Measurements from ENCODE around the gene WIPF1.

The WIPF1 gene

DNA sequence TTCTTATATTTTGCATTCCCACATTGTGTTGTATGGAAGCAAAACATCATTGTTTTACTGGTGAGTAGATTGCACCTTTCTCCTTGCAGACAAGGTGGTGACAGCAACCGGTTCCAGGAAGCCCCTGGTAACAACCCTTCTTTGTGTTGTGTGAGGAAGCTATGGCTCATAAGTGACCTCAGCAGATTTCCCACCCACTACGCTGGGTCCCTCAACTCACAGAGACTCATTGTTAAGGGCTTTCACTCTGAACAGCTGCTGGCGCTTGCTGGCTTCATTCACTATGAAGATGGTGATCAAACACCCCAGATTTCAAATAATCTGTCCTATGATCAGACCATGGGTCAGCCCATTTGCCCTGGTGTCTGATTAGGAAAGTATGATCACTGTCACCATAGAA, 53.4 kb downstream of the WIPF1 start:
- no peak for DNase-seq (ENCODE audit: low read depth, low spot score)

DNA sequence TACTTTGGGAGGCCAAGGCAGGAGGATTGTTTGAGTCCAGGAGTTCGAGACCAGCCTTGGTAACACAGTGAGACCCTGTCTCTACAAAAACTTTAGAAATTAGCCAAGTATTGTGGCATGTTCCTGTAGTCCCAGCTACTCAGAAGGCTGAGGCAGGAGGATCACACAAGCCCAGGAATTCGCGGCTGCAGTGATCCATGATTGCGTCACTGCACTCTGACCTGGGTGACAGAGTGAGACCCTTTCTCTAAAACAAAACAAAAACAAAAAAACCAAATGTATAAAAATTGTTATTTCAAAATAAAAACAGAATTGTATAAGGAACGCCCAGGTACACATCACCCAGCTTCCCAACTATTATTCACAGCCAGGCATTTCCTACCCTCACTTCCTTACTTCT, 56.7 kb downstream of the WIPF1 start:
- DNase-seq (ENCODE audit: low read depth, low spot score): no peak

DNA sequence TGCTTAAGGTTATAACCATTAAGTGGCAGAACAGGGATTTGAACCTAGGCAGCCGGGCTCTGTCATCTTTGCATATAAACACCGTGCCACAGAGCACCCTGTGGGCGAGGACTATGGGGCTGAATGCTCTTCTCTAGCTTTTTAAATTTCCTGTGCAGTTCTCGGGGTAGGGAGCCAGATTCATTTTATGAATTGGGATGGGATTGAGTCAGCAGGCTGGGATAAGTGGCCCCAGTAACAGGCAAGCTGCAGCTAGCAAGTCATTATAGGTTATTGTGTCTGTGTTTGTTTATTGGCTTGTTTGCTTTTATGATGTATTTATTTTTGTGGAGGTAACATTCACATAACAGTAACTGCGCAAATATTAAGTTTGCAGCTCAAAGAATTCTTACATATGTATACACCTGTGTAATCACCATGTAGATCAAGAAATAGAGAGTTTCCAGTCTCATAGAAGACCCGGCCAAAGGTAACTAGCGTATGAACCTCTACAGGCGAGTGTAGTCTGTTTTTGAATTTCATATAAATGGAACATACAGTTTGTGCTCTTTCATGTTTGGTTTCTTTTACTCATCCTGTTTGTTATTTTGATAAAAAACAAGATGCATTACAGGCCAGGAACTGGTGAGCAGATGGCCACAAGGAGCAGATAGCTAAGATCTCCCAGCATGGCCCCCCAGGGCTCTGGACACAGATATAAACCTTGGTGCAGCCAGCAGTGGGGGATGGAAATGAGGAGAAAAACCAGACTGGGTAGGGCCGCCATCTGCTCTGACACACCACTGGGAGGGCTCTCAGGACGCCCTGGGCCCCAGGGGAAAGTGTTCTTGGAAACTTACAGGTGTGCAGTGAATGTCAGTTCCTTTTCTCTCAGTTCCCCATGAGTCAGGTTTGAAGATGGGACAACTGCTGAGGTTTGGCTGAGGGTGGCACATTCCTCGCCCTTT, 61.6 kb downstream of the WIPF1 start:
- no peak for DNase-seq (ENCODE audit: low read depth, low spot score)

DNA sequence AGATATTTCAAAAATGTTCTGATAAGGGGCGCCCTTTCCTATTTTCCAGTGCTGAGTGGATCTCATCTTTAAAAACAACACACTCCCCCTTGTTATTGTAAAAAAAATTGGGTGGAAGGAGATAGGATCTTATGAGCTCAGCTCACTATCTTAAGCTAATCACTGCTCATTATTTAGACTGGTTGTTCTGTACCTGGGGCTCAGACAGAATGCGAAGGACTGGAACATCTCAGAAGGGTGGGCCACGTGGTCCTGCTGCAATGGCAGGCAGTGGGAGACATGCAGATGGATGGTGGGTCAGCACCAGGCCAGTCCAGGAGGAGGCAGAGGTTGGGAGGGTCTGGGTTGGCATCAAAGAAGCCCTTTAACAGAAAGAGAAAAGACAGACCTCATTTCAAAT, 62.5 kb downstream of the WIPF1 start:
- no peak for DNase-seq (ENCODE audit: low read depth, low spot score)

DNA sequence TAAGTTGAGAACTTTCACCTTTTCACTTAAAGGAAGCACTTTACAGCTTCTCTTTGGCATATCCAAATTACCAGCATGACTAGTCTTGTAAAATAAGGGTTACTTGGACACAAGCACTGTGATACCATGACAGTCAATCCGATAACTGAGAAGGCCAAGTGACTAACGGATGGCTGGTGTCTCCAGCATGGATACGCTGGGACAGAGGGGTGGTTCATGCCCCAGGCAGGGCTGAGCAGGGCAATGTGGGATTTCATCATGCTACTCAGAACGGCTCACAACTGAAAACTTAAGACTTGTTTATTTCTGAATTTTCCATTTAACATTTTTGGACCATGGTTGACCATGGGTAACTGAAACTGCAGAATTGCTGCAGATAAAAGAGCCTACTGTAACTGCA, 67.7 kb downstream of the WIPF1 start:
- no peak for DNase-seq (ENCODE audit: low read depth, low spot score)

DNA sequence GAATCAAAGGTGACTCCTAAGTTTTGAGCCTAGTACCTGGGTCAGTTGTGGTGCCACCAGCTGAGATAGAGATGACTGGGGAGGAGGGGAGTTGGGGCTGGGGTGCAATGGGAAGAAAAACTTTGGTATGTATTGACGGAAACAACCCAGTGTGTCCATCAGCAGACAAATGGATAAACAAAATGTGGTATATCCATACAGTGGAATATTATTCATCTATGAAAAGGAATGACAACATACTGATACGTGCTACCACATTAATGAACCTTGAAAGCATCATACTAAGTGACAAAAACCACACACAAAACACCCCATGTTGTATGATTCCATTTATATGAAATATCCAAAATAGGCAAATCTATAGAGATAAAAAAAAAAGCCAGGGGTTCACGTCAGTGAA, 69.6 kb downstream of the WIPF1 start:
- DNase-seq (ENCODE audit: low read depth, low spot score): no peak

DNA sequence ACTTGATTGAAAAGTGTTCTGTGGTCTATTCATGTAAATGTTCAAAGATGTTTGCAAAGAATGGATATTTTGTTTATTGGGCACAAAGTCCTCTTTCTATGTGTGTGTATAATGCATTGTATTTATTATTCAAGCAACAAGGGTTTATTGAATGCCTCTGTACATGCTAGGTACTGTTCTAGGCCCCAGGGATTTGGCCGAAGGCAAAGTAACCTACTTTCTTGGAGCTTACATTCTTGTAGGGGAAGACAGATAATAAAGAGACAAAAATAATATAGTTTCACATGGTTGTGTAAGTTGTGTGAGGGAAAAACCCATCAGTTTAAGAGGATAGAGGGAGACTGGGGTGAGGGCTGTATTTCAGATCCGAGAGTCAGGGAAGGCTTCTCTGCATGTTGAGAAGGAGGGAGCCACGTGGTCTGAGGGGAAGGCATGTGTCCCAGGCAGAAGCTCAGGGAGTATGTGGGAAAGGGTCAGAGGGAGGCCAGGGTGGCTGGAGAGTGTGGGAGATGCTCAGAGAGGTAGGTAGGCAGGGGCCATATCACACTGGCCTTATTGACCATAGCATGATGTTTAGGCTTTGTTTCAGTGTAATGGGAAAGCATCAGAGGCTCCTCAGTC, 70.4 kb downstream of the WIPF1 start:
- no peak for DNase-seq (ENCODE audit: low read depth, low spot score)

DNA sequence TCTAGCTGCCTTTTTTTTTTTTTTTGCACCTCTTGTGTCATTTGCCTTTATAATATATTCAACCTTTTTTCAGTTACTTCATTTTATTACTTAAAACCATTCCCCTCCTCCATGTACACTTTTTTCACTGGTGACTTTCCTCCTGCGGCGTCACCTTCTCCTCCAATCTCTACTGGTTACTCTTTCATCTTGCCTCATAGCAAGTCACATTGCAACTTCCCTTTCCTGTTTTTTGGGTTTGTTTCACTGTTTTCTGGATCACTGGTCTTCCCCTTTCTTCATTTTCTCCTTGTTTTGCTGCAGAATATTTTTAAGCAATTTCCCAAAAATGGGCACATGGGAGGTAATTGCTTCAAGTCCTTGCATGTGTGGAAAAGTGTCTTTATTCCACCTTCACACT, 73.1 kb downstream of the WIPF1 start:
- DNase-seq (ENCODE audit: low read depth, low spot score): no peak

DNA sequence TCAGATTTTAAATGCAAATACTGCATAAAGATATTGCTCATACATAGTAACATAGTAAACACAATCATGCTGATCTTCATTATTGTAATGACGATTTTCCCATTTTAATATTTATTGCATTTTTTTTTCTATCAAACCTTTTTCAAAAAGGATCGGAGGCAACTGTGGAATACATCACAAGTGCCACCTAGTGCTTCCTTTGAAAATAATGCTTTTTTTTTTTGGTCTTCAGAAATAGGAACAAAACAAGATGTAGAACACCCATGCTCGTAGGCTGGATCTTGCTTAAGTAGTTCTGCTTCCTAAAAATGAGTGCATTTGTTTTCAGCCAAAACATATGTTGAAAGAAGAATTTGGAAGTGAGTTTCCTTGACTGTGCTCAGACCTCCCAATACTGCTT, 75.1 kb downstream of the WIPF1 start:
- DNase-seq (ENCODE audit: low read depth, low spot score): no peak

DNA sequence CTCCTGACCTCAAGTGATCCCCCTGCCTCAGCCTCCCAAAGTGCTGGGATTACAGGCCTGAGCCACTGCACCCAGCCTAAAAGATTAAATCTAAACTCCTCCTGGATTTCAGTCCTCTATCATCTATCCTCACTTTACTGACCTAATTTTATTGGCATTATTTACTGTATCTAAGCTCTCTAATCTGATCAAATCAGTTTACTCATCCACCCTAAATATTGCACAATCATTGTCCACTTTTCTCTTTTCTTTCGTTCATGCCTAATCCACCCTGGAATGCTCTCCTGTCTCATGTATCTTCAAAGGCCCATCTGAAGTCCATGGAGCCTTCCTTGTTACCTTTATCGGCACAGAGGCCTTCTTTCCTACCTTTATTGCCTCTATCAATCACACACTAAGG, 79.2 kb downstream of the WIPF1 start:
- DNase-seq (ENCODE audit: low read depth, low spot score): no peak

DNA sequence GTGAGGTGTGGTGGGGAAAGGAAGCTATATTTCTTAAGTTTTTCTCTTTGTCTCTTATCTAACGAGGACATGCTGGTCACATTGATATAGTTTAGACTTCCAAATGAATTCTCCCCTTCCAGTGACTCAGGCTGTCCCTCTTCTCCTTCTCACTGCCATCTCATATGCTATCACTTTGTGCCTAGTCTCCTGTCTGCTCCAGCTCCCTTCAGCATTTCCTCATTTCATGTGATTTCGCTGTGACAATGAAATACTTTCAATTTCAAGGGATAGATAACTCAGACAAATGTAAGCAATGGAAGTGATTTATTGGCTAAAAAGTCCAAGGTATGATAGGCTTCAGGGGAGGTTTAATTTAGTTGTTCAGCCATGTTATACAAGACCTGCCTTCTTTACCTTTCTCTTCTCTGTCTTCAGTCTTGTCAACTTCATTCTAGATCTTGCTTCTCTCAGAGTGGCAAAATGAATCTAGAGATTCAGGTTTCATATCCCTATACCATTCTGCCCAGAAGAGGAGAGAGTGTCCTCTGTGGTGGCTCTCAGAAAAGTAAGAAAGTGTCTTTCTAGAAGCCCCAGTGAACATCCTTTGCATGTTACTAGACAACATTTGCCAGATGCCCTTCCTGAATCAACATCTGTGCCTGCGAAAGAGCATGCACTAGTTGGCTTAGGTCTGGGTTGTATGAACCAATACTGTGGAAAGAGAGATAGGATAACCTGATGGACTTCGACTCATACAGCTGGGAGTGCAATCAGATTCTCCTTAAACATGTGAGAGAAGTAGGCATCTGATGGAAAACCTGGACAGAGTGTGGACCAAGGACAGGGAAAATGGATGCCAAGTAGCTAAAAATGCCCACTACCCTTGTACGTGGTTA, 80.9 kb downstream of the WIPF1 start:
- DNase-seq (ENCODE audit: low read depth, low spot score): no peak

DNA sequence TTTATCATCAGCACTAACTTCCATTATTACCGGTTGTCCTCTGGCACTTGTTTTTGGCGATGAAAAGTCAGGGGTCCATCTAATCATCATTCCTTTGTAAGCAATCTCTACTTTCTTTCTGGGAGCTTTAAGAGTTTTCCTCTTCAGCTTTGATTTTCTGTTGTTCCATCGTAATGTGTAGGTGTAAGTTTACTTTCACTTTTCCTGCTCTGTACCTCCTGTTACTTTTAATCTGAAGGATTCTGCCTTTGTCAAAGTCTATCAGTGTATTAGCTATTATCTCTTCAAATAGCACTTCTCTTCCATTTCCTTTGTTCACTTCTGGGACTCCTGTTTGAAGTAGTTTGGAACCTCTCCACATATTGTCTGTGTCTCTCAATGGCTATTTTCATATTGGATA, 85.3 kb downstream of the WIPF1 start:
- DNase-seq (ENCODE audit: low read depth, low spot score): no peak

DNA sequence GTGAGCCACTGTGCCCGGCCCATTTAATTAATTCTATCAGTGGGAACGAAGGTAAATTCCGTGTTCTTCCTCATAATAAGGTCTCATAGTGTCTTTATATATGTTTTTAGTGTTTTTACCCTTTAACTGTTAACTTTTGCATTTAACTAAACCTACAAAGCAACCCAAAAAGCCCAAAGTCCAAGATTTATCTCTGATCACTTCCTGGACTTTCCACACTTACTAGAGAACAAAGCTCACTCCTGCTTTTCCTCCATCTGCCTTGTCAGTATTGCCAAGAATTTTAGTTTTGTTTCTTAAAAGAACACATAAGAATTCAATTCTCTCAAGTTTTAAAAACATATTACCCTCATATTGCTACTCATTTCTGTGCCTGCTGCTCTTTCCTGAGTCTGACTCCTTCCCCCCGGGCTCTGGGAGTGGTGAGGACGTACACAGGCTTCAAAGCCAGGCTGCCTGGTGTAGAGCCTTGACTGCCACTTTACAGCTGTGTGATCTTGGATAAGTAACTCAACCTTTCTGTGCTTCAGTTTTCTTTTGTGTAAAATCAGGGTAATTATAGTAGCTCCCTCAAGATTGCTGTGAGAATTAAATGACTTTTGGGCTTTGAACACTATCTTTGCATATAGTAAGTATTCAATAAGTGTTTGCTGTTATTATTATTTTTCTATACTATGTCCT, 85.9 kb downstream of the WIPF1 start:
- DNase-seq (ENCODE audit: low read depth, low spot score): no peak

DNA sequence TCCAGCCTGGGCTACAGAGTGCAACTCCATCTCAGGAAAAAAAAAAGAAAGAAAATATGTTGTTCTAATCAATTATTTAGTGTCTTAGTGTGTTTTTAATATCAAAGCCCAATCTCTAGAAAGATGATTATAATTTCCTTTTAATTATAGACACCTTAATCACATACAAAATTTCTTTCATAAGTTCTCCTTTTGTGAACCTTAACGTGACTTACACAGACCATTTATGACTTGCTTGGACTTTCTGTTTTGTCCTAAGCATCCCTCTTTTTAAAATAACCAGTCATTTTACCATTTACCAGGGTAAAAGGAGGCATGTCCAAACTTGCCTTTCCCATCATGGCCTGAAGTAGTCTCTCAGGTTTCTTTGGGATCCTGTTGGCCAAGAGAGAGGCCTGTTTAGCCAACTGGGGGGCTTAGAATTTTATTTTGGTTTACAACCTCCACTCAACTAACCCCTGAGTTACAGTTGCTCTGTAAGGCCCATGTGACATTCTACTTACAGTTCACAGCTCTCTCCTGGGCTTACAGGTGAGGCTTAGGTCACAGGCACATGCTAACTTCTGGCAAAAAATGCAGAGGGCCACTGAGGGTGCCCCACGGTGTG, 86.9 kb downstream of the WIPF1 start:
- DNase-seq (ENCODE audit: low read depth, low spot score): no peak
